ENCODE measurements around the gene OR2C3.

DNA sequence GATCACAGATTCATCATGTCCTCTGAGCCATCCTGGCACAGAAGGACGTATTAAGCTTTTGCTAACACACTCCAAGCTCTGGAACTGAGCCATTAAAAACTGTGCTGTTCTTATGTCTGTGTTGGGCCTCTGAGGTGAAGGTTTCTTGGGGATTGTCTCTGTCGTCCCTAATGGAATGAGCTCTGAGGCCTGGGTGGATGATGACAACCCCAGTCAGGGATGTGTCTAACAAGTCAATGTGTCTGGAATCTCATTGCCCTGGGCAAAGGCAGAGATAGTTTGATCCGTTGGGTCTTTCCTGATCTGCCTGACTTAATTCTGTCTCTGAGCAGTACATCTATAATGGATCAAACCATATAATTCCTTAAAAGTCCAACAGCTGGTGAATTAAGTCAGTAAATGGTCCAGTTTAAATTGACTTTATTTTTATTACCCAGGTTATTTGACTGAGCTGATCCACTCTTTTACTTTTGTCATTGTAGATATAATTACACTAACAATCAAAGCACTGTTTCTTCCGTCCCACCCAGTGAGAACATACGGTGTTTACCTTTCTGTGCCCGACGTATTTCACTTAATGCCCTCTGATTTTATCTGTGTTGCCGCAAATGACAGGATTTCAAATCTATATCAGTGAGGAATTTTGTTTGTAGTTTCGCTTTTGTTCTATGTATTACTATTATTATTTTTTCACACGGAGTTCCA lies 39.5 kb downstream of the OR2C3 start:
- TF ChIP-seq, protein P1, sequence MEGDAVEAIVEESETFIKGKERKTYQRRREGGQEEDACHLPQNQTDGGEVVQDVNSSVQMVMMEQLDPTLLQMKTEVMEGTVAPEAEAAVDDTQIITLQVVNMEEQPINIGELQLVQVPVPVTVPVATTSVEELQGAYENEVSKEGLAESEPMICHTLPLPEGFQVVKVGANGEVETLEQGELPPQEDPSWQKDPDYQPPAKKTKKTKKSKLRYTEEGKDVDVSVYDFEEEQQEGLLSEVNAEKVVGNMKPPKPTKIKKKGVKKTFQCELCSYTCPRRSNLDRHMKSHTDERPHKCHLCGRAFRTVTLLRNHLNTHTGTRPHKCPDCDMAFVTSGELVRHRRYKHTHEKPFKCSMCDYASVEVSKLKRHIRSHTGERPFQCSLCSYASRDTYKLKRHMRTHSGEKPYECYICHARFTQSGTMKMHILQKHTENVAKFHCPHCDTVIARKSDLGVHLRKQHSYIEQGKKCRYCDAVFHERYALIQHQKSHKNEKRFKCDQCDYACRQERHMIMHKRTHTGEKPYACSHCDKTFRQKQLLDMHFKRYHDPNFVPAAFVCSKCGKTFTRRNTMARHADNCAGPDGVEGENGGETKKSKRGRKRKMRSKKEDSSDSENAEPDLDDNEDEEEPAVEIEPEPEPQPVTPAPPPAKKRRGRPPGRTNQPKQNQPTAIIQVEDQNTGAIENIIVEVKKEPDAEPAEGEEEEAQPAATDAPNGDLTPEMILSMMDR (IDR thresholded peaks at IDR 0.05), result no peak
- no peak for TF ChIP-seq POLR2A (IDR thresholded peaks at IDR 0.05)
